IMR-90 (cell line): Measurements from ENCODE around the gene MTM1. TPM values are rescaled to one million over a fixed set of nuclear protein-coding genes. Genes with fewer than 3 reads are reported as not detected.

Experiments
- ATAC-seq: fragments of 200-7000 bp; cut with Tn5 transposase; 2 replicates; pipeline ENCODE4 v1.9.1; 2020; ENCODE audit warnings: low read depth, mild to moderate bottlenecking, moderate library complexity
- BruUV-seq: library from RNA; stranded (reverse); fragments of 400-500 nt; replicated peaks from 2 replicates; lab custom pipeline; 2021; lab: Mats Ljungman, UMichigan
- CTCF ChIA-PET: fragments of 300-600 bp; formaldehyde crosslinking; extraction: SDS; loops from one replicate; lab custom pipeline; 2021; ENCODE audit warnings: antibody characterized with exemption; lab: Yijun Ruan, JAX
- POLR2A ChIA-PET: fragments of 300-600 bp; sonication (Branson Sonifier 250); formaldehyde crosslinking; loops from one replicate; lab custom pipeline; 2022; ENCODE audit warnings: antibody characterized with exemption; ENCODE audit not compliant: unreplicated experiment; lab: Charles Lee
- DNase-seq: peaks from one replicate; pipeline ENCODE4 v3.0.0; 2013
- H2AFZ ChIP-seq: replicated peaks from 2 replicates; pipeline ENCODE3; 2013; ENCODE audit warnings: low read length, mild to moderate bottlenecking; ENCODE audit not compliant: poor library complexity
- H2AK5ac ChIP-seq: 2 replicates; pipeline ENCODE4 v1.6.1; 2013; ENCODE audit warnings: low read depth, low read length, inconsistent platforms
- H2AK9ac ChIP-seq: replicated peaks from 2 replicates; pipeline ENCODE3; 2013; ENCODE audit warnings: mild to moderate bottlenecking, low read depth, low read length, moderate library complexity; ENCODE audit not compliant: poor library complexity
- H2BK120ac ChIP-seq: 2 replicates; pipeline ENCODE4 v1.6.1; 2013; ENCODE audit warnings: low read depth, low read length, inconsistent platforms
- H2BK15ac ChIP-seq: 3 replicates; pipeline ENCODE4 v1.6.1; 2013; ENCODE audit warnings: low read depth, low read length, inconsistent platforms
- H2BK20ac ChIP-seq: 2 replicates; pipeline ENCODE4 v1.6.1; 2013; ENCODE audit warnings: low read depth, mild to moderate bottlenecking, inconsistent platforms, low read length, moderate library complexity
- H2BK5ac ChIP-seq: 2 replicates; pipeline ENCODE4 v1.6.1; 2013; ENCODE audit warnings: mild to moderate bottlenecking, low read depth, low read length, inconsistent platforms; ENCODE audit not compliant: poor library complexity, severe bottlenecking
- H3K14ac ChIP-seq: replicated peaks from 2 replicates; pipeline ENCODE4 v1.6.1; 2013; ENCODE audit warnings: low read depth, low read length, inconsistent platforms
- H3K18ac ChIP-seq: 2 replicates; pipeline ENCODE4 v1.6.1; 2013; ENCODE audit warnings: low read depth, low read length, control low read depth
- H3K23ac ChIP-seq: 2 replicates; pipeline ENCODE4 v1.6.1; 2013; ENCODE audit warnings: low read depth, low read length, inconsistent platforms
- H3K27ac ChIP-seq: 2 replicates; pipeline ENCODE4 v1.5.1; 2013; ENCODE audit warnings: mild to moderate bottlenecking, control low read depth, low read length; ENCODE audit not compliant: insufficient read depth
- H3K27me3 ChIP-seq: 2 replicates; pipeline ENCODE4 v1.6.1; 2013; ENCODE audit warnings: low read length; ENCODE audit not compliant: control insufficient read depth, insufficient read depth
- H3K36me3 ChIP-seq: 2 replicates; pipeline ENCODE4 v1.6.1; 2013; ENCODE audit warnings: low read length, mixed read lengths; ENCODE audit not compliant: control insufficient read depth, insufficient read depth
- H3K4ac ChIP-seq: 2 replicates; pipeline ENCODE4 v1.6.1; 2013; ENCODE audit warnings: low read depth, low read length, inconsistent platforms
- H3K4me1 ChIP-seq: 2 replicates; pipeline ENCODE4 v1.6.1; 2013; ENCODE audit warnings: low read length, mixed read lengths; ENCODE audit not compliant: control insufficient read depth, insufficient read depth
- H3K4me2 ChIP-seq: 2 replicates; pipeline ENCODE4 v1.6.1; 2013; ENCODE audit warnings: low read depth, mild to moderate bottlenecking, control low read depth, low read length, moderate library complexity
- H3K4me3 ChIP-seq: 2 replicates; pipeline ENCODE4 v1.5.1; 2013; ENCODE audit warnings: low read depth, mild to moderate bottlenecking, control low read depth, low read length, moderate library complexity; ENCODE audit not compliant: insufficient read depth
- H3K56ac ChIP-seq: 2 replicates; pipeline ENCODE4 v1.6.1; 2013; ENCODE audit warnings: low read length, inconsistent platforms; ENCODE audit not compliant: insufficient read depth; ENCODE audit errors: extremely low read depth
- H3K79me1 ChIP-seq, 2 experiments: 2 replicates each; pipeline ENCODE4 v1.6.1; 2013; ENCODE audit warnings: low read length in 2 of 2, inconsistent platforms in 1 of 2, low read depth in 1 of 2
- H3K9ac ChIP-seq: 2 replicates; pipeline ENCODE4 v1.6.1; 2013; ENCODE audit warnings: low read depth, low read length, control low read depth
- H3K9me1 ChIP-seq: 2 replicates; pipeline ENCODE4 v1.6.1; 2013; ENCODE audit warnings: low read length, inconsistent platforms; ENCODE audit not compliant: insufficient read depth
- H3K9me3 ChIP-seq: 2 replicates; pipeline ENCODE4 v1.6.1; 2013; ENCODE audit warnings: low read length; ENCODE audit not compliant: control insufficient read depth, insufficient read depth
- H4K20me1 ChIP-seq: 2 replicates; pipeline ENCODE4 v1.6.1; 2013; ENCODE audit warnings: low read length, inconsistent platforms; ENCODE audit not compliant: insufficient read depth
- H4K5ac ChIP-seq: 2 replicates; pipeline ENCODE4 v1.6.1; 2013; ENCODE audit warnings: mild to moderate bottlenecking, low read depth, low read length, control low read depth
- H4K8ac ChIP-seq, 2 experiments: 2 replicates each; pipeline ENCODE4 v1.6.1; 2013; ENCODE audit warnings: low read depth in 2 of 2, low read length in 2 of 2, control low read depth in 1 of 2, inconsistent platforms in 1 of 2
- H4K91ac ChIP-seq: 2 replicates; pipeline ENCODE4 v1.6.1; 2013; ENCODE audit warnings: low read depth, low read length, inconsistent platforms; ENCODE audit not compliant: insufficient read depth
- ELK1 ChIP-seq: fragments of 150-350 bp; IDR thresholded peaks from 2 replicates; pipeline ENCODE4 v1.6.1; 2016; ENCODE audit warnings: low read depth, mild to moderate bottlenecking, low read length, moderate library complexity, borderline replicate concordance
- FOS ChIP-seq: fragments of 150-350 bp; IDR thresholded peaks from 2 replicates; pipeline ENCODE4 v1.6.1; 2016; ENCODE audit warnings: low read depth, low read length
- MAFK ChIP-seq: IDR thresholded peaks from 2 replicates; pipeline ENCODE4 v1.6.1; 2012; ENCODE audit warnings: low read depth, low read length, improper control_type of control experiment
- MAZ ChIP-seq: IDR thresholded peaks from 2 replicates; pipeline ENCODE4 v1.6.1; 2012; ENCODE audit warnings: low read depth, mild to moderate bottlenecking, low read length, improper control_type of control experiment, moderate library complexity, borderline replicate concordance
- MXI1 ChIP-seq: IDR thresholded peaks from 2 replicates; pipeline ENCODE4 v1.6.1; 2012; ENCODE audit warnings: low read depth, mild to moderate bottlenecking, low read length, moderate library complexity, borderline replicate concordance
- NFE2L2 ChIP-seq: fragments of 150-350 bp; IDR thresholded peaks from 2 replicates; pipeline ENCODE4 v1.6.1; 2016; ENCODE audit warnings: low read depth, mild to moderate bottlenecking, low read length
- RCOR1 ChIP-seq: IDR thresholded peaks from 2 replicates; pipeline ENCODE4 v1.6.1; 2012; ENCODE audit warnings: mild to moderate bottlenecking, low read length, improper control_type of control experiment; ENCODE audit not compliant: insufficient replicate concordance
- RFX5 ChIP-seq: IDR thresholded peaks from 2 replicates; pipeline ENCODE4 v1.8.0; 2012; ENCODE audit warnings: low read depth, mild to moderate bottlenecking, low read length, moderate library complexity
- SMC3 ChIP-seq: fragments of 150-350 bp; IDR thresholded peaks from 2 replicates; pipeline ENCODE4 v1.6.1; 2016; ENCODE audit warnings: low read depth, mild to moderate bottlenecking, antibody characterized with exemption, low read length, moderate library complexity
- WGBS, 2 experiments: methylation state at CpG; one replicate each; pipeline versions ENCODE4 v1.1.5 to v1.1.7; 2013; ENCODE audit warnings: missing lambda C conversion rate in 2 of 2; ENCODE audit not compliant: insufficient read length in 1 of 2; ENCODE audit errors: extremely low coverage in 2 of 2; 5-methylcytosine and 5-hydroxymethylcytosine counted together
- dilution Hi-C: fragments of 300-500 bp; cut with HindIII; formaldehyde crosslinking; loops from one replicate; pipeline ENCODE4 v1.14.3; 2018; ENCODE audit warnings: low sequenced_read_pairs; ENCODE audit not compliant: unreplicated experiment
- in situ Hi-C: fragments of 300-500 bp; cut with MboI; formaldehyde crosslinking; loops from 3 replicates; pipeline ENCODE4 v1.14.3; 2019; ENCODE audit warnings: low sequenced_read_pairs, inconsistent platforms, mixed read lengths
- intact Hi-C: fragments of 100-400 bp; cut with micrococcal nuclease; formaldehyde crosslinking; loops from 2 replicates; pipeline ENCODE4 v1.10.0; 2022
- polyA plus RNA-seq, 3 experiments: library from polyadenylated mRNA; depleted of rRNA; stranded (reverse); fragments of >200 nt; gene quantifications; 2 replicates each; pipeline ENCODE4 v1.2.3, GENCODE V29; 2012; ENCODE audit warnings: low replicate concordance in 1 of 3
- total RNA-seq: library from RNA; depleted of rRNA; stranded (reverse); fragments of >200 nt; gene quantifications from 2 replicates; pipeline ENCODE4 v1.2.3, GENCODE V29; 2012
- TF ChIP-seq, protein P1 (sequence below): conservative IDR thresholded peaks from 2 replicates; pipeline ENCODE4 v1.5.1; 2012; ENCODE audit warnings: mild to moderate bottlenecking, low read depth, low read length, improper control_type of control experiment

The MTM1 gene
- total and polyA plus RNA-seq, 2 of the 4 experiments (the other 2 are of a cell fraction), result 3.8 to 5.6 TPM

GRCh38 chrX:150696866-150697265 is 128.4 kb downstream of the MTM1 start:
- Histone ChIP-seq H2BK20ac (no peak overlapping the region), H3K4me1 (peaks cover 2% of the 10 kb centered on the region; the same call in 1 of the 2 replicates), H3K9me3 (peaks cover 4% of the 10 kb centered on the region; the same call in 1 of the 2 replicates), H2AK9ac (no peak overlapping the region), H2BK5ac (no peak overlapping the region), H3K79me1 (peaks cover 2 to 30% of the 10 kb centered on the region in 2 experiments; a peak in 2 of 4 replicates), H2AK5ac (no peak overlapping the region), H2BK15ac (no peak overlapping the region), H4K20me1 (no peaks in the 10 kb centered on the region), H3K23ac (no peak overlapping the region), H3K27ac (no peak overlapping the region), H2AFZ (no peak overlapping the region), H3K4ac (no peak overlapping the region), H3K56ac (no peak overlapping the region), H3K9ac (no peak overlapping the region), H3K27me3 (no peaks in the 10 kb centered on the region), H4K8ac (no peak overlapping the region), H3K4me3 (no peak overlapping the region), H3K9me1 (0 out of 2 replicates have a peak, but pooled peaks cover 2% of the 10 kb centered on the region), H3K36me3 (no peaks in the 10 kb centered on the region), H3K14ac (no peak overlapping the region), H4K91ac (no peak overlapping the region), H3K4me2 (no peak overlapping the region), H4K5ac (no peak overlapping the region), H2BK120ac (no peak overlapping the region), H3K18ac (no peak overlapping the region)
- ATAC-seq (no peak), DNase-seq (no peak)
- in situ Hi-C loops (no loop called here), intact Hi-C loops (no loop called here), dilution Hi-C loops (no loop called here)
- POLR2A ChIA-PET, result no interaction called here
- BruUV-seq, result no TSS peak
- CTCF ChIA-PET, result no interaction called here
- TF ChIP-seq MAZ (no peak), FOS (no peak), SMC3 (no peak), MAFK (no peak), MXI1 (no peak), NFE2L2 (no peak), RCOR1 (no peak), ELK1 (no peak), RFX5 (no peak)
- TF ChIP-seq, protein P1, sequence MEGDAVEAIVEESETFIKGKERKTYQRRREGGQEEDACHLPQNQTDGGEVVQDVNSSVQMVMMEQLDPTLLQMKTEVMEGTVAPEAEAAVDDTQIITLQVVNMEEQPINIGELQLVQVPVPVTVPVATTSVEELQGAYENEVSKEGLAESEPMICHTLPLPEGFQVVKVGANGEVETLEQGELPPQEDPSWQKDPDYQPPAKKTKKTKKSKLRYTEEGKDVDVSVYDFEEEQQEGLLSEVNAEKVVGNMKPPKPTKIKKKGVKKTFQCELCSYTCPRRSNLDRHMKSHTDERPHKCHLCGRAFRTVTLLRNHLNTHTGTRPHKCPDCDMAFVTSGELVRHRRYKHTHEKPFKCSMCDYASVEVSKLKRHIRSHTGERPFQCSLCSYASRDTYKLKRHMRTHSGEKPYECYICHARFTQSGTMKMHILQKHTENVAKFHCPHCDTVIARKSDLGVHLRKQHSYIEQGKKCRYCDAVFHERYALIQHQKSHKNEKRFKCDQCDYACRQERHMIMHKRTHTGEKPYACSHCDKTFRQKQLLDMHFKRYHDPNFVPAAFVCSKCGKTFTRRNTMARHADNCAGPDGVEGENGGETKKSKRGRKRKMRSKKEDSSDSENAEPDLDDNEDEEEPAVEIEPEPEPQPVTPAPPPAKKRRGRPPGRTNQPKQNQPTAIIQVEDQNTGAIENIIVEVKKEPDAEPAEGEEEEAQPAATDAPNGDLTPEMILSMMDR, result no peak
- no CpG with 5 or more reads among the region's 4 CpGs for WGBS, 2 experiments
